ENCODE measurements around the gene ETV6.

- TF ChIP-seq POLR2AphosphoS5 (IDR thresholded peaks at IDR 0.05; ENCODE audit: low read depth, low read length) (no peak), TAF1 (IDR thresholded peaks at IDR 0.05; ENCODE audit: borderline replicate concordance, insufficient read depth, low read length) (no peak)
Observed at GRCh38 chr12:11757095-11757494, 107.6 kb downstream of the ETV6 start.
